K562 (cell line): Measurements from ENCODE around the gene BMP6. TPM values are rescaled to one million over a fixed set of nuclear protein-coding genes. Genes with fewer than 3 reads are reported as not detected.

ENCODE experiments used
- CBX5 ChIP-seq: IDR thresholded peaks from 2 replicates; pipeline ENCODE4 v1.6.1; 2014; ENCODE audit warnings: low read depth, borderline replicate concordance
- ETV5 ChIP-seq: sonication (generic); formaldehyde crosslinking; IDR thresholded peaks from 2 replicates; pipeline ENCODE4 v1.4.0; 2020; ENCODE audit warnings: low read depth, mild to moderate bottlenecking, missing genetic modification reagents
- GABPA ChIP-seq: fragments of 200-800 bp; sonication (Bioruptor generic); conservative IDR thresholded peaks from 2 replicates; pipeline ENCODE4 v1.6.1; 2016; ENCODE audit warnings: low read depth, missing genetic modification characterization, missing compliant biosample characterization
- PHF8 ChIP-seq: fragments of 200-600 bp; sonication (generic); IDR thresholded peaks from 2 replicates; pipeline ENCODE4 v1.6.1; 2012; ENCODE audit warnings: mixed run types, mild to moderate bottlenecking, inconsistent platforms, low read length, moderate library complexity, borderline replicate concordance
- RBFOX2 ChIP-seq: fragments of 200-400 bp; formaldehyde crosslinking; IDR thresholded peaks from 2 replicates; pipeline ENCODE4 v1.6.1; 2017; ENCODE audit warnings: low read depth, mild to moderate bottlenecking, low read length, moderate library complexity
- polyA plus RNA-seq, 8 experiments: library from polyadenylated mRNA; depleted of rRNA in 4 of 8; stranded (reverse) in 5 of 8; unstranded in 3 of 8; fragments of >200 nt; fragmentation: Nextera tagmentation in 2 of 8; fragmentation: Illumina TruSeq in 1 of 8; extraction: Ambion mirVana in 2 of 8; extraction: Trizol in 1 of 8; gene quantifications; 2 replicates each; pipeline versions ENCODE4 v1.2.1 to v1.2.3, GENCODE V29; 2011 to 2014; ENCODE audit warnings: inconsistent platforms in 1 of 8, missing spikeins in 1 of 8
- total RNA-seq, 7 experiments: library from RNA; depleted of rRNA in 6 of 7; stranded (reverse); fragments of >200 nt in 6 of 7; fragmentation: Illumina TruSeq in 2 of 7; extraction: Trizol in 2 of 7; gene quantifications; 2 replicates each; pipeline versions ENCODE4 v1.2.1 to v1.2.3, GENCODE V29; 2011 to 2021; ENCODE audit warnings: low replicate concordance in 1 of 7
- TF ChIP-seq, protein P1 (sequence below): conservative IDR thresholded peaks from 2 replicates; pipeline ENCODE4 v1.6.1; 2011; ENCODE audit warnings: low read depth, mild to moderate bottlenecking, low read length; ENCODE audit not compliant: control insufficient read depth
- TF ChIP-seq, protein P2 (sequence below), 2 experiments: fragments of 450-650 bp in 1 of 2; sonication (generic) in 1 of 2; formaldehyde crosslinking in 1 of 2; IDR thresholded peaks; 2 replicates each; pipeline versions ENCODE4 v1.7.1 to v1.9.0; 2016 to 2022; ENCODE audit warnings: inconsistent platforms in 1 of 2, mild to moderate bottlenecking in 1 of 2, missing genetic modification reagents in 1 of 2
- TF ChIP-seq, protein P3 (sequence below): sonication (generic); formaldehyde crosslinking; IDR thresholded peaks from 2 replicates; pipeline ENCODE4 v1.8.1; 2023; ENCODE audit warnings: mild to moderate bottlenecking, missing genetic modification reagents
- TF ChIP-seq, protein P4 (sequence below), 2 experiments: fragments of 200-800 bp in 1 of 2; sonication (Bioruptor generic) in 1 of 2; sonication (generic) in 1 of 2; formaldehyde crosslinking in 1 of 2; IDR thresholded peaks in 1 of 2; conservative IDR thresholded peaks in 1 of 2; 2 replicates each; pipeline versions ENCODE4 v1.5.0 to v1.6.1; 2016 to 2020; ENCODE audit warnings: missing compliant biosample characterization in 1 of 2, missing genetic modification characterization in 1 of 2, missing genetic modification reagents in 1 of 2

Gene BMP6
- total and polyA plus RNA-seq, 9 of the 15 experiments (the other 6 are each of a cell fraction or from before 2014, with no cell fraction given) = 0.01 to 0.13 (median 0.06) TPM; not detected in 3

DNA sequence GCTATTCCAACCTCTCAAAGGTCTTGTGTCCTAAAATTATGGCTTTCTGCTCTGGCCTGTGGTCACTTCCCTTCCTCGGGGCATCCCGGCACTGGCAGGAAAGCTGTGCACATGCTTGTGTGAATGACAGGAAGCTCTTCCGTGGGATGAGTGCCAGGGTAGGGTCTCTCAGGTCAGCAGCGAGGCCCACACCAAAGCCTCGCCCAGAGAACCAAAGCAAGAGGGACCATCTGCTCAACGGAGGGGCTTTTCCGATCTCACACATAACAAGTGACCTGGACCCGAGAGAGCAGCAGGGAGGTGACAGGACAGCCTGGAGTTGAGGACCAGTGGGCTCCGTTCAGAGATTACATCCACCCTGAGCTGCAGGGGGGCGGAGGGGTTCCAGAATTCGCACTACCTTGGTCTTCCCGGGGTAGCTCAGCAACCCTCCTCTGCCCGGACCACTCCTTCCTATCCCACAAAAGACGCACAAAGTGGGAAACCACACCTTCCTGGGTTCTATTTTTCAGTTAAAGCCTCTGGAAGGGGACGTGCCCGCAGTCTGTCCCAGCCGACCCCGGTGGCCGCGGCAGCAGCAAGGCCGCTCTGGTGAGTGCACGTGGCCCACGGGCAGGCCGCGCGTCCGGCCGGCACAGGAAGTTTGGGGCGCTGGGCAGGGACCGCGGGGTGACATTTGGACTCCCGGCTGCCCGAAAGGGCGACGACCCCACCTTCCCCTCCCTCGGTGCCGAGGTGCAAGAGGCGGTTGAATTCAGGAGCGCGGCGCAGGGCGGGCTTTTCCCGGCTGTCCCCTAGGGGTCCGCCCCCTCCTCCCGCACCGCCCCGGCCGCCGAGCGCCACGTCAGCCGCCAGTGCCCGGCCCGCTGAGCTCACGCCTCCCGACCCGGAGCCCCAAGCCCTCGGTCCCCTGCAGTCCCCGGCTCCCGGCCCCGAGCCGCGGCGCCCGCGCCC lies 183.7 kb downstream of the BMP6 start (continued):
- TF ChIP-seq CBX5 = no peak
- TF ChIP-seq, protein P1, sequence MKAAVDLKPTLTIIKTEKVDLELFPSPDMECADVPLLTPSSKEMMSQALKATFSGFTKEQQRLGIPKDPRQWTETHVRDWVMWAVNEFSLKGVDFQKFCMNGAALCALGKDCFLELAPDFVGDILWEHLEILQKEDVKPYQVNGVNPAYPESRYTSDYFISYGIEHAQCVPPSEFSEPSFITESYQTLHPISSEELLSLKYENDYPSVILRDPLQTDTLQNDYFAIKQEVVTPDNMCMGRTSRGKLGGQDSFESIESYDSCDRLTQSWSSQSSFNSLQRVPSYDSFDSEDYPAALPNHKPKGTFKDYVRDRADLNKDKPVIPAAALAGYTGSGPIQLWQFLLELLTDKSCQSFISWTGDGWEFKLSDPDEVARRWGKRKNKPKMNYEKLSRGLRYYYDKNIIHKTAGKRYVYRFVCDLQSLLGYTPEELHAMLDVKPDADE = peak; percentile 62; the same call in 1 of the 2 replicates
- TF ChIP-seq, protein P2, sequence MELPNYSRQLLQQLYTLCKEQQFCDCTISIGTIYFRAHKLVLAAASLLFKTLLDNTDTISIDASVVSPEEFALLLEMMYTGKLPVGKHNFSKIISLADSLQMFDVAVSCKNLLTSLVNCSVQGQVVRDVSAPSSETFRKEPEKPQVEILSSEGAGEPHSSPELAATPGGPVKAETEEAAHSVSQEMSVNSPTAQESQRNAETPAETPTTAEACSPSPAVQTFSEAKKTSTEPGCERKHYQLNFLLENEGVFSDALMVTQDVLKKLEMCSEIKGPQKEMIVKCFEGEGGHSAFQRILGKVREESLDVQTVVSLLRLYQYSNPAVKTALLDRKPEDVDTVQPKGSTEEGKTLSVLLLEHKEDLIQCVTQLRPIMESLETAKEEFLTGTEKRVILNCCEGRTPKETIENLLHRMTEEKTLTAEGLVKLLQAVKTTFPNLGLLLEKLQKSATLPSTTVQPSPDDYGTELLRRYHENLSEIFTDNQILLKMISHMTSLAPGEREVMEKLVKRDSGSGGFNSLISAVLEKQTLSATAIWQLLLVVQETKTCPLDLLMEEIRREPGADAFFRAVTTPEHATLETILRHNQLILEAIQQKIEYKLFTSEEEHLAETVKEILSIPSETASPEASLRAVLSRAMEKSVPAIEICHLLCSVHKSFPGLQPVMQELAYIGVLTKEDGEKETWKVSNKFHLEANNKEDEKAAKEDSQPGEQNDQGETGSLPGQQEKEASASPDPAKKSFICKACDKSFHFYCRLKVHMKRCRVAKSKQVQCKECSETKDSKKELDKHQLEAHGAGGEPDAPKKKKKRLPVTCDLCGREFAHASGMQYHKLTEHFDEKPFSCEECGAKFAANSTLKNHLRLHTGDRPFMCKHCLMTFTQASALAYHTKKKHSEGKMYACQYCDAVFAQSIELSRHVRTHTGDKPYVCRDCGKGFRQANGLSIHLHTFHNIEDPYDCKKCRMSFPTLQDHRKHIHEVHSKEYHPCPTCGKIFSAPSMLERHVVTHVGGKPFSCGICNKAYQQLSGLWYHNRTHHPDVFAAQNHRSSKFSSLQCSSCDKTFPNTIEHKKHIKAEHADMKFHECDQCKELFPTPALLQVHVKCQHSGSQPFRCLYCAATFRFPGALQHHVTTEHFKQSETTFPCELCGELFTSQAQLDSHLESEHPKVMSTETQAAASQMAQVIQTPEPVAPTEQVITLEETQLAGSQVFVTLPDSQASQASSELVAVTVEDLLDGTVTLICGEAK (IDR thresholded peaks at IDR 0.05) = peak; percentile 57; the same call in 1 of the 2 replicates
- TF ChIP-seq, protein P2 (CRISPR knock-in tag; IDR thresholded peaks at IDR 0.05) = no peak
- peak; percentile 71; the same call in 1 of the 2 replicates for TF ChIP-seq ETV5 (CRISPR knock-in tag)
- TF ChIP-seq GABPA = 0 out of 2 replicates have a peak, but pooled peaks have one; percentile 50
- TF ChIP-seq PHF8 = peak; percentile 33; the same call in 1 of the 2 replicates
- TF ChIP-seq, protein P3, sequence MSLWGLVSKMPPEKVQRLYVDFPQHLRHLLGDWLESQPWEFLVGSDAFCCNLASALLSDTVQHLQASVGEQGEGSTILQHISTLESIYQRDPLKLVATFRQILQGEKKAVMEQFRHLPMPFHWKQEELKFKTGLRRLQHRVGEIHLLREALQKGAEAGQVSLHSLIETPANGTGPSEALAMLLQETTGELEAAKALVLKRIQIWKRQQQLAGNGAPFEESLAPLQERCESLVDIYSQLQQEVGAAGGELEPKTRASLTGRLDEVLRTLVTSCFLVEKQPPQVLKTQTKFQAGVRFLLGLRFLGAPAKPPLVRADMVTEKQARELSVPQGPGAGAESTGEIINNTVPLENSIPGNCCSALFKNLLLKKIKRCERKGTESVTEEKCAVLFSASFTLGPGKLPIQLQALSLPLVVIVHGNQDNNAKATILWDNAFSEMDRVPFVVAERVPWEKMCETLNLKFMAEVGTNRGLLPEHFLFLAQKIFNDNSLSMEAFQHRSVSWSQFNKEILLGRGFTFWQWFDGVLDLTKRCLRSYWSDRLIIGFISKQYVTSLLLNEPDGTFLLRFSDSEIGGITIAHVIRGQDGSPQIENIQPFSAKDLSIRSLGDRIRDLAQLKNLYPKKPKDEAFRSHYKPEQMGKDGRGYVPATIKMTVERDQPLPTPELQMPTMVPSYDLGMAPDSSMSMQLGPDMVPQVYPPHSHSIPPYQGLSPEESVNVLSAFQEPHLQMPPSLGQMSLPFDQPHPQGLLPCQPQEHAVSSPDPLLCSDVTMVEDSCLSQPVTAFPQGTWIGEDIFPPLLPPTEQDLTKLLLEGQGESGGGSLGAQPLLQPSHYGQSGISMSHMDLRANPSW (CRISPR knock-in tag) = peak; percentile 68; the same call in 1 of the 2 replicates
- TF ChIP-seq RBFOX2 = peak; percentile 86
- TF ChIP-seq, protein P4, sequence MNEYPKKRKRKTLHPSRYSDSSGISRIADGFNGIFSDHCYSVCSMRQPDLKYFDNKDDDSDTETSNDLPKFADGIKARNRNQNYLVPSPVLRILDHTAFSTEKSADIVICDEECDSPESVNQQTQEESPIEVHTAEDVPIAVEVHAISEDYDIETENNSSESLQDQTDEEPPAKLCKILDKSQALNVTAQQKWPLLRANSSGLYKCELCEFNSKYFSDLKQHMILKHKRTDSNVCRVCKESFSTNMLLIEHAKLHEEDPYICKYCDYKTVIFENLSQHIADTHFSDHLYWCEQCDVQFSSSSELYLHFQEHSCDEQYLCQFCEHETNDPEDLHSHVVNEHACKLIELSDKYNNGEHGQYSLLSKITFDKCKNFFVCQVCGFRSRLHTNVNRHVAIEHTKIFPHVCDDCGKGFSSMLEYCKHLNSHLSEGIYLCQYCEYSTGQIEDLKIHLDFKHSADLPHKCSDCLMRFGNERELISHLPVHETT (CRISPR knock-in tag; conservative IDR thresholded peaks at IDR 0.05 in 1 of 2, IDR thresholded peaks at IDR 0.05 in 1 of 2) = no peak
